A549 (cell line): ENCODE results near the gene OSBPL2.

Experiments used
- NFE2L2 ChIP-seq: fragments of 150-350 bp; conservative IDR thresholded peaks from 2 replicates; pipeline ENCODE4 v1.6.1; 2014; ENCODE audit warnings: low read length
- POLR2A ChIP-seq: IDR thresholded peaks from 2 replicates; pipeline ENCODE4 v1.6.1; 2012; ENCODE audit warnings: mild to moderate bottlenecking, low read length
- TF ChIP-seq, protein P1 (sequence below): fragments of >200 bp; sonication (Bioruptor Twin); formaldehyde crosslinking; IDR thresholded peaks from 3 replicates; pipeline ENCODE4 v1.5.1; 2016

DNA sequence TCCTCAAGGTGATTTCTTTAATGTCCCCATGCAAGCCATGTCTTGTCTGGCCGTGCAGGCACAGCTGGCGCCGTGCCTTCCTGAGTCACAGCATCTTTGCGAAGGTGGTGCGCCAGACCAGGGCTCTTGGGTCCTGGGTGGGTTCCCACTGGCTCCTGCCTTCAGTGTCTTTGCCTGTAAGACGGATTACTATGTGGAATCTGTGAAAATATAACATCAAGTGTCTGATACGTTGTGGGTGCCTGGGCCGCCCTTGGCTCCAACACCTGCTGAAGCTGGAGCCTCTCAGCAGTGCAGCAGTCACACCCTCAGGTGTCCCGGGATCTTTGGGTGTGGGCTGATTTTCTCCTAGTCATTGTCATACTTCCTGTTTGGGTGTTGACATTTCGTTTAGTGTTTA, 3.2 kb downstream of the OSBPL2 start:
- no peak for TF ChIP-seq POLR2A
- TF ChIP-seq NFE2L2 = no peak
- TF ChIP-seq, protein P1, sequence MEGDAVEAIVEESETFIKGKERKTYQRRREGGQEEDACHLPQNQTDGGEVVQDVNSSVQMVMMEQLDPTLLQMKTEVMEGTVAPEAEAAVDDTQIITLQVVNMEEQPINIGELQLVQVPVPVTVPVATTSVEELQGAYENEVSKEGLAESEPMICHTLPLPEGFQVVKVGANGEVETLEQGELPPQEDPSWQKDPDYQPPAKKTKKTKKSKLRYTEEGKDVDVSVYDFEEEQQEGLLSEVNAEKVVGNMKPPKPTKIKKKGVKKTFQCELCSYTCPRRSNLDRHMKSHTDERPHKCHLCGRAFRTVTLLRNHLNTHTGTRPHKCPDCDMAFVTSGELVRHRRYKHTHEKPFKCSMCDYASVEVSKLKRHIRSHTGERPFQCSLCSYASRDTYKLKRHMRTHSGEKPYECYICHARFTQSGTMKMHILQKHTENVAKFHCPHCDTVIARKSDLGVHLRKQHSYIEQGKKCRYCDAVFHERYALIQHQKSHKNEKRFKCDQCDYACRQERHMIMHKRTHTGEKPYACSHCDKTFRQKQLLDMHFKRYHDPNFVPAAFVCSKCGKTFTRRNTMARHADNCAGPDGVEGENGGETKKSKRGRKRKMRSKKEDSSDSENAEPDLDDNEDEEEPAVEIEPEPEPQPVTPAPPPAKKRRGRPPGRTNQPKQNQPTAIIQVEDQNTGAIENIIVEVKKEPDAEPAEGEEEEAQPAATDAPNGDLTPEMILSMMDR = no peak
